Peyer's patch (tissue), 4 donors: ENCODE data around the gene FA2H.

Source experiments
- CTCF ChIP-seq, 6 experiments: fragments of 450-650 bp in 4 of 6; fragments of 200-600 bp in 2 of 6; sonication (generic) in 1 of 6; IDR thresholded peaks; one replicate each; pipeline ENCODE4 v1.5.1; 2017 to 2019; ENCODE audit warnings: antibody characterized with exemption in 6 of 6, mild to moderate bottlenecking in 3 of 6, moderate library complexity in 1 of 6
- POLR2A ChIP-seq, 2 donors: fragments of 450-650 bp; IDR thresholded peaks; one replicate each; pipeline ENCODE4 v1.5.1; 2017; ENCODE audit warnings: antibody characterized with exemption in 2 of 2, mild to moderate bottlenecking in 2 of 2, moderate library complexity in 2 of 2

GRCh38 chr16:74679983-74680382 is 94.6 kb downstream of the FA2H start:
- TF ChIP-seq CTCF (IDR thresholded peaks at IDR 0.05) (no peak), POLR2A (IDR thresholded peaks at IDR 0.05) (no peak)
